ENCODE measurements around the gene SPDYE16.
"Not testable (repeated sequence)": the region's sequence is repeated elsewhere in the genome, so short reads cannot be mapped to it uniquely, and the experiment has no call there.

The SPDYE16 gene

DNA sequence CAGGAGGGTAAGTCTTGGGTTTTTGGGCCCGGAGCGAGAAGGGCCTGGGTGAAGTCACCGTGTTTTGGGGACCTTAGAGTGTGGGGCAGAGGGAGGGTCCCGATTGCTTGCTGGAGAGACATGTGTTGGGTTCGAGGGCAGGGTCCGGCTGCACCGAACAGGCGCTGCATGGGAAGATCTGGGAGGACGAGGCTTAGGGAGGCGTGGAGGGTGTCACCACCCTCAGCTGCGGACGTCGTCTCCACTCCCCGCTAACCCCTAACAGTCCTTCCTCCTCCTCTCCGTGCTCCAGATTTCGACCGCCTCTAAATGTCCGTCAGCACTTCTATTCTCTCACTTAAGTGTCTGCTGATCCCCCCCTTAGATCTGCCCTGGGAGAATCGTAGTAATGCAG, 6.8 kb upstream of the SPDYE16 start:
- Histone ChIP-seq H3K4ac (ENCODE audit: low read depth in 1 of 2, low read length in 2 of 2) (peak overlapping the region in 1 of 2 experiments; percentile 95), H3K14ac (ENCODE audit: low read length in 2 of 2) (peak overlapping the region in 1 of 2 experiments; percentile 32), H3K27ac (ENCODE audit: low read length, poor library complexity, severe bottlenecking) (peak overlapping the region; percentile 26), H3K4me3 (ENCODE audit: insufficient read depth in 1 of 2, low read depth in 1 of 2, low read length in 2 of 2) (peak overlapping the region; percentile 70 to 85), H3K4me2 (ENCODE audit: low read length, poor library complexity, severe bottlenecking) (peak overlapping the region; percentile 75), H3K36me3 (ENCODE audit: control insufficient read depth in 1 of 2, insufficient read depth in 2 of 2, low read depth in 1 of 2, low read length in 2 of 2) (peaks cover 0 to 10% of the 10 kb centered on the region in 2 experiments), H3K18ac (ENCODE audit: low read depth in 1 of 2, low read length in 2 of 2) (peak overlapping the region; percentile 62 to 90), H3K9ac (ENCODE audit: low read length) (peak overlapping the region; percentile 89)
- not testable (repeated sequence) for H2BK12ac ChIP-seq (ENCODE audit: low read length in 2 of 2); H3K27me3 ChIP-seq (ENCODE audit: control insufficient read depth in 1 of 2, insufficient read depth in 1 of 2, low read length in 2 of 2); H3K23ac ChIP-seq (ENCODE audit: low read length in 2 of 2); H4K8ac ChIP-seq (ENCODE audit: low read length); H3K4me1 ChIP-seq (ENCODE audit: control insufficient read depth, insufficient read depth, low read depth, low read length); H2BK5ac ChIP-seq (ENCODE audit: low read depth, low read length, poor library complexity, severe bottlenecking); H3K9me3 ChIP-seq (ENCODE audit: control insufficient read depth, low read length); H2BK15ac ChIP-seq (ENCODE audit: low read depth, poor library complexity, severe bottlenecking); H2AFZ ChIP-seq (ENCODE audit: low read depth, low read length); H2BK120ac ChIP-seq (ENCODE audit: low read depth, low read length); H2AK5ac ChIP-seq (ENCODE audit: low read length, severe bottlenecking); H4K91ac ChIP-seq (ENCODE audit: low read length); H3K79me1 ChIP-seq (replicated peaks; ENCODE audit: low read length, poor library complexity, severe bottlenecking)
- DNase-seq: peak; percentile 17
- 0% methylated on average over 14 of the region's 19 CpGs for whole genome bisulfite sequencing

DNA sequence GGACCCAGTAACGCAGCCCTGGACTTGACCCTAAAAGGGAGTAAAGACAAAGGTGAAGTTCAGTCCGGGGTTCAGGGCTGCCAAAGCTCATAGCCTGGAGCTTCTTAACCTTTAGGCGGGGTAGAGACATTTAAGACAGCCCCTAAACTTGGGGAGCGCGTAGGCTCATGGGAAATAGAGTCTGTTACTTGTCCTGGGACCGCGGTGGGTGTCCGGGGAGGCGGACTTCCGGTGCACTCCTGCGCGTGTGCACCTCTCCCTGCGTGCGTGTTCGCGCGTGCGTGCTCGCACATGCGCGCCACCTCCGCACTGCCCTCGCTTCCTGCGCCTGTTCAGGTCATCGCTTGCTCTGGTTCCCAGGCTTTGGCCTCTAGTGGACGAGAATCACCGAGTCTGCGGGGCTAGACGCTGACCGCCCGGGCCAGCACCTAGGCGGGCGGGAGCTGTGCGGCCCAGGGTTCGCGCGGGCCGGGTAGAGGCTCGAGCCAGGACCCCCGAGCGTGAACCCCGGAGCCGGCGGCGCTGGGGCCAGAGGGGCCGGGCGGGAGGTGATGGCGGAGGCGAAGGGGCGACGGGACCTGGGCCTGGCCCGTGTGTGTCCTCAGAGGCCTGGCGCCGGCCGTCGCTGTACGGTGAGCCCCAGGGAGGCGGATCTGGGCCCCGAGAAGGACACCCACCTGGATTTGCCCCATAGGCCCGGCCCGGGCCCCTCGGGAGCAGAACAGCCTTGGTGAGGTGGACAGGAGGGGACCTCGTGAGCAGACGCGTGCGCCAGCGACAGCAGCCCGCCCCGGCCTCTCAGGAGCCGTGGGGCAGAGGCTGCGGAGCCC, 6.1 kb upstream of the SPDYE16 start:
- not testable (repeated sequence) for H2AFZ ChIP-seq (ENCODE audit: low read depth, low read length); H2BK12ac ChIP-seq (ENCODE audit: low read length in 2 of 2); H3K23ac ChIP-seq (ENCODE audit: low read length in 2 of 2); H2BK5ac ChIP-seq (ENCODE audit: low read depth, low read length, poor library complexity, severe bottlenecking); H3K27ac ChIP-seq (ENCODE audit: low read length, poor library complexity, severe bottlenecking); H3K27me3 ChIP-seq (ENCODE audit: control insufficient read depth in 1 of 2, insufficient read depth in 1 of 2, low read length in 2 of 2); H2AK5ac ChIP-seq (ENCODE audit: low read length, severe bottlenecking); H3K79me1 ChIP-seq (replicated peaks; ENCODE audit: low read length, poor library complexity, severe bottlenecking); H3K4me1 ChIP-seq (ENCODE audit: control insufficient read depth, insufficient read depth, low read depth, low read length); H3K9me3 ChIP-seq (ENCODE audit: control insufficient read depth, low read length)
- Histone ChIP-seq H3K18ac (ENCODE audit: low read depth in 1 of 2, low read length in 2 of 2) (peak overlapping the region; percentile 62 to 90), H3K14ac (ENCODE audit: low read length in 2 of 2) (peak overlapping the region in 1 of 2 experiments; percentile 74), H2BK15ac (ENCODE audit: low read depth, poor library complexity, severe bottlenecking) (peak overlapping the region; percentile 67), H3K4ac (ENCODE audit: low read depth in 1 of 2, low read length in 2 of 2) (peak overlapping the region in 1 of 2 experiments; percentile 95), H3K9ac (ENCODE audit: low read length) (peak overlapping the region; percentile 89), H3K4me3 (ENCODE audit: insufficient read depth in 1 of 2, low read depth in 1 of 2, low read length in 2 of 2) (peak overlapping the region; percentile 70 to 85), H3K4me2 (ENCODE audit: low read length, poor library complexity, severe bottlenecking) (peak overlapping the region; percentile 75), H4K8ac (ENCODE audit: low read length) (peak overlapping the region; percentile 72), H4K91ac (ENCODE audit: low read length) (peak overlapping the region; percentile 50), H2BK120ac (ENCODE audit: low read depth, low read length) (peak overlapping the region; percentile 85), H3K36me3 (ENCODE audit: control insufficient read depth in 1 of 2, insufficient read depth in 2 of 2, low read depth in 1 of 2, low read length in 2 of 2) (peaks cover 0 to 10% of the 10 kb centered on the region in 2 experiments)
- under 1% methylated on average over 58 of the region's 71 CpGs for WGBS
- DNase-seq: peak; percentile 81

DNA sequence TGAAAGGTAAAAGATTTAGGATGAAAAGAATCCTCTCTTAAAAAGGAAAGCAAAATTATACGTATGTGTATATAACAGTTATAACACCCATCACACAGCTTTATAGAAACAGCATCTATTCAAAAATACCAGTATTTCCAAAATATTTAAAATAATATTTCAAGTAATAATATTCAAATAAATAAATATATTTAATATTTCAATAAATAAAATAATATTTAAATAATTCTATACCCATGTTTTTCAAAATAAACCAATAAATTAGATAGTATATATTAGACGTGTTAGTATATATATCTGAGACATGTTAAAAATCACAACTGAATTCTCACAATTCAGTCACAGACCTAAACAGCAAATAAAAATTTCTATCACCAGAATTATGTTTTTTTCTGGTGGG, 11.5 kb downstream of the SPDYE16 start:
- not testable (repeated sequence) for H2AFZ ChIP-seq (ENCODE audit: low read depth, low read length); H3K4ac ChIP-seq (ENCODE audit: low read depth in 1 of 2, low read length in 2 of 2); H2BK12ac ChIP-seq (ENCODE audit: low read length in 2 of 2); H3K79me1 ChIP-seq (replicated peaks; ENCODE audit: low read length, poor library complexity, severe bottlenecking); H3K4me3 ChIP-seq (ENCODE audit: insufficient read depth in 1 of 2, low read depth in 1 of 2, low read length in 2 of 2); H2BK15ac ChIP-seq (ENCODE audit: low read depth, poor library complexity, severe bottlenecking); H3K27me3 ChIP-seq (ENCODE audit: control insufficient read depth in 1 of 2, insufficient read depth in 1 of 2, low read length in 2 of 2); H3K27ac ChIP-seq (ENCODE audit: low read length, poor library complexity, severe bottlenecking); H3K23ac ChIP-seq (ENCODE audit: low read length in 2 of 2); H3K4me1 ChIP-seq (ENCODE audit: control insufficient read depth, insufficient read depth, low read depth, low read length); H2BK120ac ChIP-seq (ENCODE audit: low read depth, low read length); H2AK5ac ChIP-seq (ENCODE audit: low read length, severe bottlenecking); H3K14ac ChIP-seq (ENCODE audit: low read length in 2 of 2); H3K36me3 ChIP-seq (ENCODE audit: control insufficient read depth in 1 of 2, insufficient read depth in 2 of 2, low read depth in 1 of 2, low read length in 2 of 2); H2BK5ac ChIP-seq (ENCODE audit: low read depth, low read length, poor library complexity, severe bottlenecking); H3K9ac ChIP-seq (ENCODE audit: low read length); H4K91ac ChIP-seq (ENCODE audit: low read length); DNase-seq; H4K8ac ChIP-seq (ENCODE audit: low read length); H3K18ac ChIP-seq (ENCODE audit: low read depth in 1 of 2, low read length in 2 of 2); H3K9me3 ChIP-seq (ENCODE audit: control insufficient read depth, low read length); H3K4me2 ChIP-seq (ENCODE audit: low read length, poor library complexity, severe bottlenecking)
- no CpG with 5 or more reads among the region's 2 CpGs for WGBS

DNA sequence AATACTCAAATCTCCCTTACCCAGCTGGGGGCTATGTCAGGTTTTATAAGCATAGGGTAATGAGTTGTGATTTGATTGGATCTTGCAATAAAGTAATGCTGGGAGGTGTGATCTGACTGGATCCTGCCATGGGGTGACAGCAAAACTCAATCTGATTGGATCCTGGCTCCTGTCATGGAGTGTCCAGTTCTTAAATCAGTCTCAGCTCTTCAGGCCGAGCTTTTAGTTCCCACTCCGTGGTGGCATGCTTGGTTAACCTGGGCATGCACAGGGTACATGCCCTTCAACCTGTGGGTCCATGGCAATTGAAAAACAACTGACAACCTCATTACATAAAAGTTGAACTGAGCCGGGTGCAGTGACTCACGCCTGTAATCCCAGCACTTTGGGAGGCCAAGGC, 16.9 kb downstream of the SPDYE16 start:
- not testable (repeated sequence) for H3K36me3 ChIP-seq (ENCODE audit: control insufficient read depth in 1 of 2, insufficient read depth in 2 of 2, low read depth in 1 of 2, low read length in 2 of 2); H3K4me1 ChIP-seq (ENCODE audit: control insufficient read depth, insufficient read depth, low read depth, low read length); H2BK12ac ChIP-seq (ENCODE audit: low read length in 2 of 2); H3K9ac ChIP-seq (ENCODE audit: low read length); H3K23ac ChIP-seq (ENCODE audit: low read length in 2 of 2); H3K4me2 ChIP-seq (ENCODE audit: low read length, poor library complexity, severe bottlenecking); H4K91ac ChIP-seq (ENCODE audit: low read length); DNase-seq; H3K4ac ChIP-seq (ENCODE audit: low read depth in 1 of 2, low read length in 2 of 2); H2AFZ ChIP-seq (ENCODE audit: low read depth, low read length); H2BK5ac ChIP-seq (ENCODE audit: low read depth, low read length, poor library complexity, severe bottlenecking); H4K8ac ChIP-seq (ENCODE audit: low read length); H3K18ac ChIP-seq (ENCODE audit: low read depth in 1 of 2, low read length in 2 of 2); H3K9me3 ChIP-seq (ENCODE audit: control insufficient read depth, low read length); H3K27me3 ChIP-seq (ENCODE audit: control insufficient read depth in 1 of 2, insufficient read depth in 1 of 2, low read length in 2 of 2); H3K27ac ChIP-seq (ENCODE audit: low read length, poor library complexity, severe bottlenecking); H2BK15ac ChIP-seq (ENCODE audit: low read depth, poor library complexity, severe bottlenecking); H2AK5ac ChIP-seq (ENCODE audit: low read length, severe bottlenecking); H3K79me1 ChIP-seq (replicated peaks; ENCODE audit: low read length, poor library complexity, severe bottlenecking); H2BK120ac ChIP-seq (ENCODE audit: low read depth, low read length); H3K4me3 ChIP-seq (ENCODE audit: insufficient read depth in 1 of 2, low read depth in 1 of 2, low read length in 2 of 2); H3K14ac ChIP-seq (ENCODE audit: low read length in 2 of 2)
- WGBS: no CpG with 5 or more reads among the region's 4 CpGs
